Gastrocnemius medialis (tissue), 4 donors: Measurements from ENCODE around the gene PIGB.

Experiments
- CTCF ChIP-seq, 5 experiments: fragments of 450-650 bp in 3 of 5; fragments of 200-600 bp in 2 of 5; sonication (generic) in 2 of 5; IDR thresholded peaks in 4 of 5; conservative IDR thresholded peaks in 1 of 5; 1 replicate in 4 of 5; 2 replicates in 1 of 5; pipeline ENCODE4 v1.5.1; 2016 to 2019; ENCODE audit warnings: antibody characterized with exemption in 5 of 5, mild to moderate bottlenecking in 3 of 5, moderate library complexity in 3 of 5
- POLR2A ChIP-seq, 2 donors: fragments of 450-650 bp; IDR thresholded peaks; one replicate each; pipeline ENCODE4 v1.6.1; 2017; ENCODE audit warnings: antibody characterized with exemption in 2 of 2, mild to moderate bottlenecking in 2 of 2, moderate library complexity in 2 of 2

- TF ChIP-seq CTCF (IDR thresholded peaks at IDR 0.05 in 4 of 5, conservative IDR thresholded peaks at IDR 0.05 in 1 of 5) (no peak), POLR2A (IDR thresholded peaks at IDR 0.05) (no peak)
Observed at GRCh38 chr15:55349282-55349681, 30.3 kb downstream of the PIGB start.
